IPS DF 19.7 (cell line): ENCODE results near the gene TAS1R1.
"Not testable (repeated sequence)": the region's sequence is repeated elsewhere in the genome, so short reads cannot be mapped to it uniquely, and the experiment has no call there.

Source experiments
- DNase-seq: peaks from one replicate; pipeline ENCODE4 v3.0.0-alpha.2; 2013; ENCODE audit warnings: low read depth, low spot score

Gene TAS1R1

DNA sequence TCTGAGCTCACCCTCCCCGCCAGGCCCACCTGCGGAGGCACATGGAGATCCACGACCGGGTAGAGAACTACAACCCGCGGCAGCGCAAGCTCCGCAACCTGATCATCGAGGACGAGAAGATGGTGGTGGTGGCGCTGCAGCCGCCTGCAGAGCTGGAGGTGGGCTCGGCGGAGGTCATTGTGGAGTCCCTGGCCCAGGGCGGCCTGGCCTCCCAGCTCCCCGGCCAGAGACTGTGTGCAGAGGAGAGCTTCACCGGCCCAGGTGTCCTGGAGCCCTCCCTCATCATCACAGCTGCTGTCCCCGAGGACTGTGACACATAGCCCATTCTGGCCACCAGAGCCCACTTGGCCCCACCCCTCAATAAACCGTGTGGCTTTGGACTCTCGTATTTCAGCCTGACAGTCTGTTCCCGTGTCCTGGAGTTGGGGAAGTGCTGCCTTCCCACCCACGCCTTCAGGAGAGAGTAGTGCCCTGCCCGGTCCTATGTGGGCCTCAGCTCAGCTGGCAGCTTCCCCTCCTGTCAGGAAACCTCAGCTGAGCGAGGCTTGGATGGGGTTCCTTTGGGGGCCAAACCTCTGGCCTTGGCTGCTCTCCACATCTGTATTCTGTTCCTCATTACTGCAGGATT is 33.9 kb downstream of the TAS1R1 start:
- DNase-seq = no peak

DNA sequence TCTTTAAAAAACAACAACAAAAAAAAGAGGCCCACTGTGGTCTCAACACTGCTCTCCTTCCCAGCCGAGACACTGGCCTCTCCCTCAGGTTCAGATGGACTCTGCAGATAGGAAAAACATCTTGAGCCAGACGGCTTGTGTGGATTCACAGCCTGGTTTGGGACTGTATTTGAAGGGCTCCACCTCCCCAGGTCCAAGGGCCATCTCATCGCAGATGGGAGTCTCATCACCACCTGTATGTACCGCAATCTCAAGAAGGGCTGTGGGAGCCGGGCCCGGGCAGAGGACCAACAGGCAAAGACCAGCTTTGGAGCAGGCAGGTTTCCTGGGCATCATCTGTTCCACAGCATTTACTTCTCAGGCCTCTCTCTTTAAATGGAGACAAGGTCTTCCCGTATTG is 34.9 kb downstream of the TAS1R1 start:
- DNase-seq = no peak

DNA sequence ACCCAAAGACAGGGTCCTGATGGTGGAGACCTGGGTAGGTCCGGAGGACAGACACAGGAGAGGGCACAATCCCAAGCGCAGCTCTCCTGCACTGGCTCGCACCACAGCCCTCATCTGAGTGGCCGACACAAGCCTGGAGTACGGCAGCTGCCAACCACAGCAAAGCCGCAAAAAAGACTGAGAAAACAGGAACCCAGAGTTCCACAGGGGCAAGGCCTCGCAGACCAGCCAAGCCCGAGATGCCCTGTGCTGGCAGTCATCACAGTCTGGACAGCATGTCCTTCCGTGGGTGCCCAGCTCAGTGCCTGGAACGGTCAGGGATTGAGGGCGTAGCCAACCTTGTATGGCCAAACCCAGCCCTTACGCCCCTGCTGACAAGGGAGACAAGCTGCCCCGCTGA is 36.1 kb downstream of the TAS1R1 start:
- DNase-seq = no peak

DNA sequence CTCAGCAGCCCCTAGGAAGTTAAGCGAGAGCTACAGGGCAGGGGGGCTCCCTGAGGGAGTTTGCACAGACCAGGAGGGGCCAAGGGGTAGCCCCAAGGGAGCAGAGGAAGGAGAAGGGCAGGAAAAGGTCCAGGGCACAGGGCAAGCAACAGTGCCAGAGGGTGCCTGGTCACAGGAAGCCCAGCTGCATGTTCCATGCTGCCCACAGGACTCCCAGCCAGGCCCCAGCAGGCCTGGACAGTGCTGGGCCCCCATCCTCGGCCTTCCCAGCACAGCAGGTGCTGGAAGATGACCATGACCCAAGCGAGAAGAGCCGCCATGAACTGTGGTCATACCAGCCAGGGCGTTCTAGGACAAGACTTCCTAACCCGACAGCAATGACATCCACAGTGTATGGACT is 36.5 kb downstream of the TAS1R1 start:
- DNase-seq = no peak

DNA sequence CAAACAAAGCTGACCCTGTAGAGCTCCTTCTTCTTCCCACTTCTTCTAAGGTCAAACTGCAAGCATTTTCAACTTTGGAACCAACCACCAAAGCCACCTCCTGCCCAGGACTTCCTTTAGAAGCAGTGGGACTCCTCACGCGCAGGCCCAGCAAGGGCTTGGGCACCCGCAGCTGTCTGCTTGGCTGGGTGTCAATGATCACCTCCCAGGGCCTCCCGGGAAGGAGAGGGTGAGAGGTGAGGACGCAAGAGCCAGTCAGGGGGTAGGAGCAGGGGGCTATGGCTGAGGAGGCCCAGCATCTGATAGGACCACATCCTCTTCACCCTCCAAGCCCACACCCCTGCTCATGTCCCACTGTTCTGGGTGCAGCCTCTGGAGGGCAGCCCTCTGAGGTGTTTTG is 37.3 kb downstream of the TAS1R1 start:
- DNase-seq = no peak

DNA sequence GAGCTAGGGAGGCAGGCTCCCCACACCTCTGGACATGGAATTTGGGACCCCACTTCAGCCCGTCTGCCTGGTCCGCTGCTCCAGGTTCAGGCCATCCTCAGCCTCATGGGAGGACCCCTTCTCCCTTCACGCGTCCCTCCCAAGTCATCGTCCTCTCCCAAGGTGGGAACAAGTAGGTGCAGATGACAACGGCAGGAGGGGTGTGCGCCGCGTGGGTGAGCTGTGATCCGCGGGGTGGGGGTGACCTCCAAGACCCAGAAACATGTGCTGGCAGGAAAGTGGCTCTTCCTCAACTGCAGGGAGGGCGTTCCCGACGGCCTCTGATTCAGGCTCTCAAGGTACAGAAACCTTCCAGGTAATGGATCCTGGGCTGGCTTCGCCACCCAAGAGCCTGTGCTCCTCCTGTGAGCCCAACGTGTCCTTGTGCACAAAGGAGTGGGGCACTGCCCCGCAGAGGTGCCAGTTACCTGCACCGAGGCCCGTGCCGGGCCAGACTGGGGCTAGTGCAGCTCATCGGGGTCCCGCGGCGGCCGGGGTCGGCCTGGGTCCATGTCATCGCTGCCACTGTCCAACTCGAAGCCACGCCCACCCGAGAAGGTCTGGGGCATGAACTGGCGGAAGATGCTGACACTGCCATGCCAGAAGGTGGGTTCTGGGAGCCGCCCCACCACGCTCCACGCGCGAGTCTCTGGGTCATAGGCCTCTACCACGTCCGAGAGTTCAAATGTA is 37.9 kb downstream of the TAS1R1 start:
- no peak for DNase-seq

DNA sequence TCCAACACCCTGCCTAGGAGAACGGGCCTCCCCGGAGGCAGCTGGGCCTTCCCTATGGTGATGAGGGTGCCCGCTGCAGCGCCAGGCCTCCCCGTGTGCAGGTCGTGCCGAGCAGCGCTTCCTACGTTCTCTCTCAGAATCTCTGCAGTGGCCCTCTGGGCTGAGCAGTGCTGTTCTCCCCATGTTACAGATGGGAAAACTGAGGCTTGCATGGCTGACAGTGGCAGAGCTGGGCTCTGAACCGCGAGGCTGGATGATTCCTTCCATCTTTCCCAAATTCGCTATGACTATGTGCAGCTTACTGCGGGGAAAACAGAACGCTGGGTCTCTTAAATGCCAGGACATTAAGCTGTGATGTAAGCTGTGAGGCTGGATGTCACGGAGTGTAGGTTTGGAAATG is 38.7 kb downstream of the TAS1R1 start:
- no peak for DNase-seq

DNA sequence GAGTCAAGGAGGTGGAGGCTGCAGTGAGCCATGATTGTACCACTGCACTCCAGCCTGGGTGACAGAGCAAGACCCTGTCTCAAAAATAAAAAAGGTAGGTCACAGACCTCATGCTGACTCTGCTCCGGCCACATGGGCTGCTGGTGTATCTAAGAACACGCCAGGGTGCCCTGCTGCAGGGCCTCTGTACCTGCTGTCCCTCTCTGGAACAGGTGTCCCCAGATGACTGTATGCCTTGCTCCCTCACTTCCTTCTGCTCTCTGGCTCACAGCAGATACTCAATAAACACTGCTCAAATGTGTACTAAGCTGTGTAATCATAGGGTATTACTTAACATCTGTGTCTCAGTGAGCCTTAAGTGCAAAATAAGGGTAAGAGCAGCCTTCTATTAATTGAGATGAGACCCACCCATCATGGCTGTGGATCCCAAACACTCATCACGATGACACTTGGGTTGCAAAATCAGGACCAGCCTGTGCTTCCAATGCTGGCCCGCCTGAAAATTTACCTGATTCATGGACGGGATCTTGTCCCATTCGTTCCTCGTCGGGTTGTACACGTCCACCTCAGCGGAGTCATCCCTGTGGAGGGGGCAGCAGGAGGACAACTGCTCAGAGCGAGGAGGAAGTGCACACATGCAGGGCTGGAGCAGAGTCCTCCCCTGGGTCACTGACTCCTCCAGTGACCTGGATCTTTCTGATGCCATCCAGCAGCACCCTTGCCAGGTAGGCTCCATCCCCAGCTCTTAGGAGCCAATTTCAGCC is 40.1 kb downstream of the TAS1R1 start:
- no peak for DNase-seq

DNA sequence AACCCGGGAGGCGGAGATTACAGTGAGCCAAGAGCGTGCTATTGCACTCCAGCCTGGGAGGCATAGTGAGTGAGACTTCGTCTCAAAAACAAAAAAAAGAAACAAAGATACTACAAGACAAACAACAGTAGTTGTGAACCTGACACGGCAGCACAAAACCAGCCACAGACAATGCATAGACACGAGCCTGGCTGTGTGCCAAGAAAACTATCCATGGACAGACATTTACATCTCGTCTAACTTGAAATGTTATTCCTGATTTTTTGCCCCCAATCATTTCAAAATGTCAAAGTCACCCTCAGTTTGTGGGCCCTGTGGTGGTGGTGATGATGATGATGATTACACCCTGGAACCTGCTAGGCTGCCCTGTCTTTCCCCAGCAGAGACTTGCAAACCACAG is 41.2 kb downstream of the TAS1R1 start:
- no peak for DNase-seq

DNA sequence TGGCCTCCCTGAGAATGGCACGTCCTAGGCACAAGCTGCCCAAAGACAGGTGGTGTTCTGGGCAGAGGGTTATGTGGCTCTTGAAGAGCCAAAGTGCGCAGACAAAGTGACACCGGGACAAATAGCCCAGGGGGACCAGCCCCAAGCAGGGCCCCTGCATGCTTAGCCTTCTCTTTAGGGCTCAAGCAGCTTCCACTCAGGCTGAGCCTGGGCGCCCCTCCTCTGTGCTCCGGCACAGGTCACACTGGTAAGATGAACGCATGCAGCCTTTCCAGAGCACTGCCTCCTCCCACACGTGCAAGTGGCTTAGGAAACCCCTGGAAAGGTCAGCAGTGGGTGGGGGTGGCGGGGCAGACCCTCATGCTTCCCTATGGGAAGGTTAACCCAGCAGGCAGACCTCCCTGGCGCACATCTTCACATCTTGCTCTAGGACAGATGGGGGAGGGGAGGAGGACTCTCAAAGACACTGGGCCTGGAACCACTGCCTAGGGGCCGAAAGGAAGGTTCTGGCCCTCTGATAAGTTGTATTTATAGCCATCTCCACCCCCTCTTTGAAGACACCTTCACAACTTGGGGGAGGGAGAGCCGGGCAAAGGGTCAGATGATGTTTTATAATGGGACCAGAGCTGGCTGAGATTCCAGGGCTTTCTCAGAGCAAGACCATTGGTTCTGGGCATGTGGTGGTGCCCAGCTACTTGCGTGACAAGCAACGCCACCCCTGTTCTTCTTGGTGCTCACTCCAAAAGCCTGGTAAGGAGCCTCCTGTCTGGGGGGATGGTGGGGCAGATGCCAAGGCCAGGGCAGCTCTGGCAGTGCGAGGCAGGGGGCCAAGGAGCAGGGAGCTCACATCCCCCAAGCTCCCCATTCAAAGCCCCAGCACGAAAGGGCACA is 42.0 kb downstream of the TAS1R1 start:
- DNase-seq = no peak

DNA sequence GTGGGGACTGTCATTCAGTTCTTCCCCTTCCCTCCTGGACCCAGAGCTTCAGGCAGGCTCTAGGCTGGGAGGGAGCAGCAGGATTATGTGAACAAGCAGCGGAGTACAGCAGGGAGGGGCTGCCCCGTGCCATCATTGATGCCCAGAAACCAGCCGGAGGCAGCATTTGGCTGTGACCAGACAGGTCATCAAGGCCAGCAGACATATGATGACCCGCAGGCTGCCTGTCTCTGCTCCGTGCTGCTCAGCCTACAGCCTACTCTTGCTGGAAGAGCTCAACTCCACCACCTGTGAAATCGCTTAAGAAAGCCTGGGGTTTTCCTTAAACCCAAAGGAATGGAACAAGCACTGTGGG is 42.6 kb downstream of the TAS1R1 start:
- DNase-seq = no peak

DNA sequence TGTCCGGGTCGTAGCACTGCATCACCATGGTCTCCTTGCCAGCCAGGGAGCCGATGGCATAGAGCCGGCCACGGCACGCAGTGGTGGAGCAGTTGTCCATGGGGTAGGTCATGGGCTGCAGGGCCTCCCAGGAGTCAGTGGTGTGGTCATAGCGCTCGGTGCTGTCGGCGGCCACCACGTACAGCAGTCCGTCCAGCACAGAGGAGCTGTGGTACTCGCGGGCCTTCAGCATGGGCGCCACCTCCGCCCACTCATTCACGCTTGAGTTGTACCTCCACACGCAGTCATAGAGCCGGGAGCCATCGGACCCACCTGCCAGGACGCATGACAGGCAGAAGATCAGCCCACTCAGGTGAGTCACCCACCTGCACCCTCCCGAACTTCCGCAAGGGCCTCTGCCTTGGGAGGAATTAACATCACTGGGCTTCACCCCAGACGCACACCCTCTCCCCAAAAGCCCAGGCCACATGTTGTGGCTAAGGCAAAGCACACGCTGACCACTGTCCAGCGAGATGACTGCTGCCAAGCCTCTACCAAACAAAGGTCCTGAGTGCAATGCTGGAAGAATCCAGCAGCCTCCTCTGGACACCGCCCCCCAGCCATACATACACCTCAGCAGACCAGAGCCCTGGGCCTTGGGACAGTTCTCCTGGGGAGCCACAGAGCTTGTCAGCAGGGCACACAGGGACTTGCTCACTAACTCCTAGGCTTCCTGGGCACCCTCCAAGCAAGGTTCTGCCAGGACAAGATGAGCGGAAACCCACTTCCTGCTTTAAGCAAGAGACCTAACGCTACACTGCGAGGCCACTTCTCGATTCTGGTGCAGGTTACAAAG is 44.3 kb downstream of the TAS1R1 start:
- DNase-seq = no peak

DNA sequence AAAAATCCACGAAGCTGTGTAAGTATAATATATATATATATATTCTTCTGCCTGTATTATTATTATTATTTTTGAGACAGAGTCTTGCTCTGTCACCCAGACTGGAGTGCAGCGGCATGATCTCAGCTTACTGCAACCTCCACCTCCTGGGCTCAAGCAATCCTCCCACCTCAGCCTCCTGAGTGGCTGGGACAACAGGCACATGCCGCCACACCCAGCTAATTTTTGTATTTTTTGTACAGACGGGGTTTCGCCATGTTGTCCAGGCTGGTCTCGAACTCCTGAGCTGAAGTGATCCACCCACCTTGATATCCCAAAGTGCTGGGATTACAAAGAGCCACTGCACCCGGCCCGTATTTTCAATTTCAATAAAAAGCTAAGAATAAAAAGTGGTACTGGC is 44.9 kb downstream of the TAS1R1 start:
- not testable (repeated sequence) for DNase-seq

DNA sequence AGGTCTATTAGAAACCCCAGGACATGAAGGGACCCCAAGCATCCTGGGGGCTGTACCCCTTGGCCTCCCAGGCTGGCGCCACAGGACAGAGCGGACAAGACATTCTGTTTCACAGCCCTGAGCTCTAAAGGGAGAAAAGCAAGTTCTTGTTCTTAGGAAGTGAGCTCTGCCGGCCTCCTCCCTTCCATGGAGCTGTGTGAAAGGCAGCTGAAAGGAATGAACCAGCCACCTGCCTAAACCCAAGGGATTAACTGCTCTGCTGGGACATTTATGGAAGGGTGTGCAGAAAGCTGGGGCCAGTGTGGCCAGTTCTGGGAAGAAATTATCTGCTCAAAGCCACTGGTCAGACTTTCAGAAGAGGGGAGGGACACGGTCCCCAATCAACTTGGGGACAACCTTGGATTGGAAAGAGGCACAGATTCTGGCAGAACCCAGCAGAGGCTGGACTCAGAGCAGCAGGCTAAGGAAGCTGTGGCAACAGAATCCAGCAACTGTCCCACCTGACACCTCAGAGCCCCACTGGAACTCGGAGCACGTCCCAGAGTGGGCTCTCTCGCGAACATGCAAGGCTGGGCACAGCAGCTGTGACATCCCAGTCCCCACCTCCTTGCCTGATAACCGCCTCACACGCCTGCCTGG is 45.4 kb downstream of the TAS1R1 start:
- DNase-seq = no peak

DNA sequence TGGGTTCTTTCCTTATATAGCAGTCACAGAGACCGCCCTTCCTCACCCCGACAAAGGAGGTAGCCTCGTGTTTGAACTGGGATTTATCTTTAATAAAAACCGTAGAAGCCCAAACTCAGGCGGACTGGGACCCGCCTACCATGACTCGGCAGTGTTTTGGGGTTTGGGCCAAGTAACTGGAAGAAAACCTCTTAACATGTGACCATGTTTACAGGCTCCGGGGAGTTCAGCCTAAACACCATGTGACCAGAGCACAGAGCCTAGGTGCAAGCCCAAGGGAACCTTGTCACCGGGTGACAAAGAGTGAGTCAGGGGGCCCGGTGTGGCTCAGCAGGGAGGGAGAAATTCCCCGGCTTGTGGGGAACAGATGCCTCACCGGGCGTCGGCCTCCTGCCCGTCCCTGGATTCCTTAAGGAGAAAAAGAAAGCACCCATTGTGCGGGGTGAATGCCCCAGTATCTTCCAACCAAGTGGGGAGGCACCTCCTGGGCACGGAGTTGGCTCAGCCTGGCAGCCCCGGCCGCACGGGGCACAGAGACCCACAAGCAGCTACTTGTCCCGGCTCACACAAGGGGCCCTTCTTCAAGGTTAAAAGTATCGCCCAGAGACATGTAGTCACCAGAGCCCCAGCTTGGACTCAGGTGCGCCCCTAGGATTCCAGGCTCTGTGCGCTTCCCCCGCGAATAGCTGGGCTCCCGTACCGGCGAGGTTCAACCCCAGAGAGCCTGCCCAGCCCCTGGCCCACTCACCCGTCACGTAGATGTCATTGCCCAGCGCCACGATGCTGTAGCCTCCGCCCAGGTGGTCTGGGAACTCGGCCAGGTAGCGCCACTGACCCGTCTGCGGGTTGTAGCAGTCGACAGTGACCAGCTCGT is 46.2 kb downstream of the TAS1R1 start:
- no peak for DNase-seq

DNA sequence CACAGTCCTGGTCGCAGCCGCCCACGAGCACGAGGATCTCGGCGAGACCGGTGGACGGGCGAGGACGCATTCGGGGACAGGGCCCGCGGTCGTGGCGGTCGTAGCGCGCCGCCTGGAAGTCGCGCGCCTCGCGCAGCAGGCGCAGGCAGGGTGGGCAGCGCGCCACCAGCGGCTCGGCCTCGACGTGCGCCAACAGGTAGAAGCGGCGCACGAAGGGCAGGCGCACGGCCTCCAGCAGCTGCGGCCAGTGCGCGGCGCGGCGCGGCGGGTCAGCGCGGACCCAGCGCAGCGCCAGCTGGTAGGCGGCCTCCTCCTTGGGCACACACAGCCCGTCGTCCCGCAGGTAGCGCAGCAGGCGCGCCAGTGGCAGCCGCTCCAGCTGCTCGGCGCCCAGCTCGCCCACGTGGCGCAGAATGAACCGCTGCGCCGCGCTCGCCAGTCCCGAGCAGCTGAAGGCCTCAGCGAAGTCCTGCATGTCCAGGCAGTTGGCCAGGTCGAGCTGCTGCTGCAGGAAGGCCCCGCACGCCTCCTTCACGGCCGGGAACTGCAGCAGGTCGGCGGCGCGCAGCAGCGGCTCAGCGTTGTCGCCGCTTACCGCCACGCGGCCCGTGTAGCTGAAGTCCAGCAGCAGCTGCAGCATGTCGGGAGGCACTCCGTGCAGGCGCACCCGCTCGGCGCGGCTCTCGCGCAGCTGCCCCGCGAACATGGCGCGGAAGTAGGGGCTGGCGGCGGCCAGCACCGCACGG is 47.0 kb downstream of the TAS1R1 start:
- DNase-seq = no peak

DNA sequence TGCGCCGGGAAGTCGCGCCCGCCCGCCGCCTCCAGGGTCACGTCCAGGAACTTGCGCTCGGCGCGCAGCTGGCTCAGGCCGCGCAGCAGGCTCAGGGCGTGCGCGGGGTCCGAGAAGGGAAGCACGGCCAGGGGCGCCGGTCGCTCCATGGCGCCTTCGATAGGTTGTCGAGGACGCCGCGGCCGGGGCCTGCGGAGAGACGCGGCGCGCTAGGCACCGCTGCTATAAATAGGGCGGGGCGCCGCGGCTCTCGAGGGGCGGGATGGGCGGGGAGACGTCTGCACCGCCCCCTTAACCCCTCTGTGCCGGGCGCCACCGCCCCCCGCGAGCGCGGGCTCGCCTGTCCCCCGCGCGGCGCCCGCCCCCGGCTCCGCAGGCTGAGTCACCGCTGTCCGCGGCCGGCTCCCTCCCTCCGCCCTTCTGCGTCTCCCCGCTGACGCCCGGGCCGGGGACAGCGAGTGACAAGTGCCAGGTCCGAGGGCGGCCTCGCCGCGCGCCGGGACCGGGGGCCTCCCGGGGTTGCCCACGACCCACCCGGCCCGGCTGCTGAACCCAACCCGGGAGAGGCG is 47.6 kb downstream of the TAS1R1 start, which contains the start of gene KLHL21:
Gene KLHL21 (minus strand): TSS at position 201 of the 569 bp plus-strand sequence. CDS start 52 bp downstream, at position 149.
- no peak for DNase-seq

DNA sequence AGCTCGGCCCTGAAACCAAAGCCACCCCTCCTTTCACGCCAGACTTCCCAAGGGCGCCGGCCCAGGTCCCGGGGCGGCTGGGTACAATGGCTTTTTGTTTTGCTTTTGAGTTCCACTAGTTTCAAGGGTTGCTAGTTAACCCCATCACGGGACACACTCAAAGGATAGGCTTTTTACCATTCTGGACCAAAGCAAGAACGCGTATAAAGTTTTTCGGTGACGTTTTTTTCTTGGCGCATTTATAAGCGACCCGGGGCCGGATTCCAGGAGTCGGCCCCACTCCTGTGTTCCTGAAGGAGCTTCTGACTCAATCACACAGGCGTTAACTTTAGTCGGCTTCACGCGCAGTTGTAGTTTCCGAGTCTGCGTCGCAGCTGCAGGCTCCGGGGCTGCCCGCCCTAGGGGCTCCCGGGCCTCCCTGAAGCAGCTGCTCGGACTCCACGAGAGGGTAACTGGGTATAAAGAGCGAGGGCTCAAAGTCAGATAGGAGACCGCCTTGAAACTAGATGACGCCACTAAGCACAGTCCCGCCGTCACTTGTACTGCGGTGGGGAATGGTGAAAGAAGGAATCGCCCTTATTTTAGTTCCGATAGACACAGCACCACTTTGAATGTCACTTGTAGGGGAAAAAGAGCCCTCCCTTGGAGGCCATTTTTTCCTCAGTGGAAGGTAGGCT is 48.3 kb downstream of the TAS1R1 start:
- DNase-seq = no peak
